ENCODE results near the gene MRPL47. TPM values are rescaled to one million over a fixed set of nuclear protein-coding genes. Genes with fewer than 3 reads are reported as not detected.

The MRPL47 gene
- polyA plus RNA-seq, 3 donors, result 53.5 to 61.9 (median 57.6) TPM

Other genes with a start within 250 kb of the MRPL47 start
- 10 to 100 TPM; 22.1 to 23.9 (median 23.1) TPM for gene GNB4, start 153.2 kb downstream of the MRPL47 start, polyA plus RNA-seq (ENCODE audit: insufficient read length in 3 of 3)
- gene ACTL6A, start 41.7 kb downstream of the MRPL47 start, polyA plus RNA-seq (ENCODE audit: insufficient read length in 3 of 3), result 100 to 1,000 TPM in 2 of 3 donors, 10 to 100 TPM in 1; 93.8 to 114 (median 102) TPM
- 100 to 1,000 TPM; 175 to 193 (median 177) TPM for gene NDUFB5, start 156 bp upstream of the MRPL47 start, polyA plus RNA-seq (ENCODE audit: insufficient read length in 3 of 3)
- 10 to 100 TPM; 13.2 to 14.9 (median 13.7) TPM for gene USP13, start 48.4 kb upstream of the MRPL47 start, polyA plus RNA-seq (ENCODE audit: insufficient read length in 3 of 3)

Data from renal pelvis (tissue), 3 donors.